GM13976 (cell line): Measurements from ENCODE around the gene LTBP2.

Experiments used
- DNase-seq: peaks from one replicate; pipeline ENCODE4 v3.0.0; 2012; ENCODE audit warnings: low spot score
- in situ Hi-C: fragments of 300-500 bp; cut with MboI; formaldehyde crosslinking; loops from one replicate; pipeline ENCODE4 v1.12.0; 2022; ENCODE audit warnings: low sequenced_read_pairs, mixed read lengths, inconsistent platforms; ENCODE audit not compliant: unreplicated experiment
- TF ChIP-seq, protein P1 (sequence below): IDR thresholded peaks from 2 replicates; pipeline ENCODE4 v1.5.1; 2012; ENCODE audit warnings: borderline replicate concordance, mild to moderate bottlenecking; ENCODE audit not compliant: insufficient read depth; ENCODE audit errors: extremely low read depth, missing control alignments, control extremely low read depth

Gene LTBP2

DNA sequence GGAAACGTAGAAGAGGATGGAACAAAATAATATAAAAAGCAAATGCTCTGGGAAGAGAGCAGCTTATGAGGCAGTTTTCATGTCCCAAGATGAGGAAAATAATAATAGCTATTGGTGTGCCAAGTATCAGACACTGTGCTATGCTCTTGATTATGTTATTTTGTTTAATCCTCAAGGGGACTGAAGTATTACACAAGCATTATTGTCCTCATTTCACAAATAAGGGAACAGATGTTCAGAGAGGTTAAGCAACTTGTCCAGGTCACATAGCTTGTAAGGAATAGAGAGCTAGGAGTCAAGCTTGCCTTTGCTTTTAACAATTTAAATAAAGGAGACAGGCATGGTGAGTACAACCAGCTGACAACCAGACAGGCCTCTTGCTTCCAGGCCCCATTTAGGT is 26.9 kb upstream of the LTBP2 start:
- in situ Hi-C loops, result no loop called here
- TF ChIP-seq, protein P1, sequence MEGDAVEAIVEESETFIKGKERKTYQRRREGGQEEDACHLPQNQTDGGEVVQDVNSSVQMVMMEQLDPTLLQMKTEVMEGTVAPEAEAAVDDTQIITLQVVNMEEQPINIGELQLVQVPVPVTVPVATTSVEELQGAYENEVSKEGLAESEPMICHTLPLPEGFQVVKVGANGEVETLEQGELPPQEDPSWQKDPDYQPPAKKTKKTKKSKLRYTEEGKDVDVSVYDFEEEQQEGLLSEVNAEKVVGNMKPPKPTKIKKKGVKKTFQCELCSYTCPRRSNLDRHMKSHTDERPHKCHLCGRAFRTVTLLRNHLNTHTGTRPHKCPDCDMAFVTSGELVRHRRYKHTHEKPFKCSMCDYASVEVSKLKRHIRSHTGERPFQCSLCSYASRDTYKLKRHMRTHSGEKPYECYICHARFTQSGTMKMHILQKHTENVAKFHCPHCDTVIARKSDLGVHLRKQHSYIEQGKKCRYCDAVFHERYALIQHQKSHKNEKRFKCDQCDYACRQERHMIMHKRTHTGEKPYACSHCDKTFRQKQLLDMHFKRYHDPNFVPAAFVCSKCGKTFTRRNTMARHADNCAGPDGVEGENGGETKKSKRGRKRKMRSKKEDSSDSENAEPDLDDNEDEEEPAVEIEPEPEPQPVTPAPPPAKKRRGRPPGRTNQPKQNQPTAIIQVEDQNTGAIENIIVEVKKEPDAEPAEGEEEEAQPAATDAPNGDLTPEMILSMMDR, result no peak
- DNase-seq, result no peak

- TF ChIP-seq, protein P1, result no peak
- DNase-seq, result no peak
- in situ Hi-C loops, result no loop called here
Measured at GRCh38 chr14:74638066-74638465, 26.0 kb upstream of the LTBP2 start.

DNA sequence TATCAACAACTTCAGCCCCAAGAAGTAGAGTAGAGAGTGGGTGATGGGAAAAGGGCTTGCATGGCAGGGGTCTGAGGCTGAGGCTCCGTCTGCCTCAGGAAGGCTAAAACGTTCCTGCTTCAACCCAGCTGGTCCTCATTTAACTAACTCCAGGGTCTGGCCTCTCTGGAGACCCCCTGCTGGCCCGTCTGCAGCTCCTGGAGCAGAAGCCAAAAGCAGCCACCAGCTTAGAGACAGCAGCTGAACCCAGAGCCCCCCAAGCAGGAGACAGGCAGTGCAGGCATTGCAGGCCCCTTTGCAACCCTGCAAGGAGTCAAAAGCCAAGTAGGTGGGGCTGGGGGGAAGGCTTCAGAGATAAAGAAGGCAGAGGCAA is 25.1 kb upstream of the LTBP2 start:
- in situ Hi-C loops, result no loop called here
- TF ChIP-seq, protein P1, result no peak
- DNase-seq, result no peak

- in situ Hi-C loops, result no loop called here
- no peak for DNase-seq
- TF ChIP-seq, protein P1, result no peak
Measured at GRCh38 chr14:74636424-74637177, 24.6 kb upstream of the LTBP2 start.

DNA sequence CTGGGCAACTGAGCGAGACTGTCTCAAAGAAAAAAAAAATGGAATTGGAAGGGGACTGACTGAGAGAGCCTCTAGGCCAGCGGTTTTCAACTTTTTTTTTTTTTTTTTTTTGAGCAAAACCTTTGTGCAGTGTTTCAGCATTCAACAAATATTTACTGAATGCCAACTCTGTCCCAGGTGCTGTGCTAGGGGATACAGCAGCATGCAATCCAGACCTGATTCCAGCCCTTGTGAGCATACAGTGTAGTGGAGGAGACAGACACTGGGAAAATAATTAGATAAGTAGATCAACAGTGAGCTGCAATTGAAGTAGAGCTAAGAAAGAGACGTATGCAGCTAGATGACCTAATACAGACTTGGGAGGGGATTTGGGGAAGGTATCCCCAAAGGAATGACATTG is 23.8 kb upstream of the LTBP2 start:
- in situ Hi-C loops, result no loop called here
- no peak for DNase-seq
- TF ChIP-seq, protein P1, result no peak

DNA sequence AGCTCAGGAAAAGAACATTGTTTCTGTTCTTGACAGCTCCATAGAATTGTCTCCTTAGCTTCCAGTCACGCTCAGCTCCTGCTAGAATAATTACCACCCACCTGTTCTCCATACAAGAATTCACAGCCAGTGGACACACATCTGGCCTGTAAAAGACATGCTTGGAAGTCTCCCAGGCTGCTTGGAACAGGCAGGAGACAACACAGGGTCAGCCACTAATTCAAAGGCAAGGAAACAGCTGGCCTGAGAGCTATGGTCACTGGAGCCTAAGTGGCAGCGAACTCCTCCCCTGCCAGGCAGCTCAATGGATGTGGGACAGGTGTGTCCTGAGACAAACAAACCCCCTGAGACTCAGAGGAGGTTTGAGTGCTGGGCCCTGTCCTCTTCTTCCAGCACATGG is 22.9 kb upstream of the LTBP2 start:
- in situ Hi-C loops, result no loop called here
- TF ChIP-seq, protein P1, result no peak
- DNase-seq, result no peak
